GM12878 (cell line): ENCODE data around the gene LMX1B. TPM values are rescaled to one million over a fixed set of nuclear protein-coding genes. Genes with fewer than 3 reads are reported as not detected.

Experiments used
- ATAC-seq: fragments of 200-7000 bp; cut with Tn5 transposase; 3 replicates; pipeline ENCODE4 v1.9.1; 2020; ENCODE audit warnings: mild to moderate bottlenecking, moderate library complexity
- BruUV-seq: library from RNA; stranded (reverse); fragments of 400-500 nt; replicated peaks from 2 replicates; lab custom pipeline; 2021; lab: Mats Ljungman, UMichigan
- CTCF ChIA-PET: fragments of 300-600 bp; sonication (Branson Sonifier 250); formaldehyde crosslinking; extraction: SDS; loops from one replicate; lab custom pipeline; 2021; ENCODE audit warnings: inconsistent platforms; lab: Yijun Ruan, JAX
- POLR2A ChIA-PET: fragments of 350-600 bp; formaldehyde crosslinking; extraction: SDS; loops from one replicate; lab custom pipeline; 2021; ENCODE audit warnings: inconsistent platforms; lab: Charles Lee
- RAD21 ChIA-PET: fragments of 300-600 bp; sonication (Branson Sonifier 250); formaldehyde crosslinking; loops from one replicate; lab custom pipeline; 2023; ENCODE audit warnings: antibody characterized with exemption; ENCODE audit not compliant: unreplicated experiment; lab: Charles Lee
- SMC1A ChIA-PET: fragments of 300-600 bp; sonication (Branson Sonifier 250); formaldehyde crosslinking; loops from one replicate; lab custom pipeline; 2023; ENCODE audit not compliant: unreplicated experiment, uncharacterized antibody; lab: Charles Lee
- DNase-seq: peaks from one replicate; pipeline ENCODE4 v3.0.0-alpha.2; 2011; ENCODE audit warnings: low read depth, low spot score
- FAIRE-seq: peaks from 3 replicates; lab custom pipeline; 2011; peaks lifted over from hg19 to GRCh38; lab: Jason Lieb, UNC
- H2AFZ ChIP-seq: 2 replicates; pipeline ENCODE4 v1.6.0; 2011; ENCODE audit warnings: low read depth, low read length, control low read depth; ENCODE audit not compliant: control insufficient read depth
- H3K27ac ChIP-seq: 2 replicates; pipeline ENCODE4 v1.5.1; 2011; ENCODE audit warnings: control low read depth; ENCODE audit not compliant: control insufficient read depth, insufficient read depth
- H3K27me3 ChIP-seq, 2 experiments: replicated peaks in 1 of 2; 2 replicates each; pipeline versions ENCODE4 v1.6.0 to v1.6.1; 2011; ENCODE audit warnings: low read length in 1 of 2; ENCODE audit not compliant: control insufficient read depth in 2 of 2, insufficient read depth in 2 of 2
- H3K36me3 ChIP-seq, 2 experiments: 2 replicates each; pipeline ENCODE4 v1.5.1; 2011; ENCODE audit warnings: low read length in 1 of 2; ENCODE audit not compliant: control insufficient read depth in 2 of 2, insufficient read depth in 2 of 2
- H3K4me1 ChIP-seq: 2 replicates; pipeline ENCODE4 v1.6.1; 2011; ENCODE audit warnings: mild to moderate bottlenecking, low read length, moderate library complexity, mixed read lengths; ENCODE audit not compliant: control insufficient read depth, insufficient read depth
- H3K4me2 ChIP-seq: 2 replicates; pipeline ENCODE4 v1.6.0; 2011; ENCODE audit warnings: control low read depth; ENCODE audit not compliant: control insufficient read depth, insufficient read depth
- H3K4me3 ChIP-seq: fragments of 200-600 bp; sonication (generic); 2 replicates; pipeline ENCODE4 v1.5.1; 2016
- H3K79me2 ChIP-seq: 2 replicates; pipeline ENCODE4 v1.6.0; 2011; ENCODE audit warnings: low read length; ENCODE audit not compliant: control insufficient read depth, insufficient read depth
- H3K9ac ChIP-seq: 2 replicates; pipeline ENCODE4 v1.8.0; 2011; ENCODE audit warnings: low read length, control low read depth, mixed read lengths; ENCODE audit not compliant: control insufficient read depth, insufficient read depth
- H3K9me3 ChIP-seq: replicated peaks from 3 replicates; pipeline ENCODE4 v1.5.1; 2011; ENCODE audit warnings: mild to moderate bottlenecking, low read length; ENCODE audit not compliant: control insufficient read depth, insufficient read depth
- H4K20me1 ChIP-seq: 2 replicates; pipeline ENCODE4 v1.6.0; 2011; ENCODE audit not compliant: control insufficient read depth, insufficient read depth
- BCL11A ChIP-seq: IDR thresholded peaks from 2 replicates; pipeline ENCODE4 v1.6.1; 2011; ENCODE audit warnings: low read depth, low read length
- CBX3 ChIP-seq: fragments of 200-600 bp; sonication (generic); IDR thresholded peaks from 2 replicates; pipeline ENCODE4 v1.6.1; 2016; ENCODE audit warnings: low read depth, borderline replicate concordance
- CBX5 ChIP-seq: sonication (generic); IDR thresholded peaks from 2 replicates; pipeline ENCODE4 v1.6.1; 2016; ENCODE audit warnings: low read depth, moderate library complexity, mild to moderate bottlenecking, inconsistent platforms
- EGR1 ChIP-seq, 2 experiments: IDR thresholded peaks; 1 replicate in 1 of 2; 2 replicates in 1 of 2; pipeline ENCODE4 v1.6.1; 2011 to 2012; ENCODE audit warnings: low read depth in 2 of 2, low read length in 2 of 2, borderline replicate concordance in 1 of 2, mild to moderate bottlenecking in 1 of 2, moderate library complexity in 1 of 2
- EZH2 ChIP-seq: IDR thresholded peaks from 2 replicates; pipeline ENCODE4 v1.6.1; 2012; ENCODE audit warnings: low read depth, mild to moderate bottlenecking, control low read depth, inconsistent platforms, low read length, borderline replicate concordance; ENCODE audit not compliant: control insufficient read depth
- FOS ChIP-seq: IDR thresholded peaks from 3 replicates; pipeline ENCODE4 v1.6.1; 2011; ENCODE audit warnings: borderline replicate concordance; ENCODE audit not compliant: insufficient read length; ENCODE audit errors: extremely low read depth
- FOXM1 ChIP-seq: IDR thresholded peaks from 2 replicates; pipeline ENCODE4 v1.6.1; 2012; ENCODE audit warnings: low read depth, mild to moderate bottlenecking, inconsistent platforms, low read length, moderate library complexity
- PAX5 ChIP-seq: IDR thresholded peaks from 2 replicates; pipeline ENCODE4 v1.6.1; 2011; ENCODE audit warnings: low read depth, low read length, borderline replicate concordance
- RAD21 ChIP-seq: IDR thresholded peaks from 2 replicates; pipeline ENCODE4 v1.6.1; 2011; ENCODE audit warnings: mild to moderate bottlenecking, low read depth, low read length, moderate library complexity; ENCODE audit not compliant: insufficient read depth
- RFX5 ChIP-seq: IDR thresholded peaks from 2 replicates; pipeline ENCODE4 v1.6.1; 2011; ENCODE audit warnings: low read depth, low read length, improper control_type of control experiment
- SP1 ChIP-seq: IDR thresholded peaks from one replicate; pipeline ENCODE4 v1.6.1; 2011; ENCODE audit warnings: low read depth, low read length
- TARDBP ChIP-seq: IDR thresholded peaks from 2 replicates; pipeline ENCODE4 v1.6.1; 2016; ENCODE audit warnings: borderline replicate concordance
- TCF3 ChIP-seq: IDR thresholded peaks from 2 replicates; pipeline ENCODE4 v1.6.1; 2012; ENCODE audit warnings: low read depth, mild to moderate bottlenecking, low read length, borderline replicate concordance; ENCODE audit not compliant: insufficient read depth
- WRNIP1 ChIP-seq: IDR thresholded peaks from 2 replicates; pipeline ENCODE4 v1.6.1; 2011; ENCODE audit warnings: low read depth, low read length, improper control_type of control experiment, borderline replicate concordance
- WGBS: methylation state at CpG from one replicate; pipeline ENCODE4 v1.1.6; 2016; ENCODE audit warnings: low lambda C conversion rate; ENCODE audit not compliant: insufficient replicate concordance, insufficient coverage; ENCODE audit errors: missing lambda C conversion rate; 5-methylcytosine and 5-hydroxymethylcytosine counted together
- in situ Hi-C: fragments of 300-500 bp; cut with MboI; formaldehyde crosslinking; loops from 9 replicates; pipeline ENCODE4 v1.14.3; 2018; ENCODE audit warnings: mixed read lengths
- intact Hi-C: fragments of 100-400 bp; cut with micrococcal nuclease; formaldehyde crosslinking; loops from one replicate; pipeline ENCODE4 v1.14.2; 2022; ENCODE audit not compliant: unreplicated experiment
- polyA plus RNA-seq, 11 experiments: library from polyadenylated mRNA; depleted of rRNA in 4 of 11; unstranded in 6 of 11; stranded (reverse) in 5 of 11; fragments of >200 nt; fragmentation: Nextera tagmentation in 4 of 11; fragmentation: Illumina TruSeq in 1 of 11; extraction: Ambion mirVana in 4 of 11; extraction: Trizol in 1 of 11; gene quantifications; 1 replicate in 1 of 11; 2 replicates in 10 of 11; pipeline versions ENCODE4 v1.2.1 to v1.2.3, GENCODE V29; 2011 to 2016; ENCODE audit warnings: inconsistent platforms in 2 of 11, missing spikeins in 2 of 11, low read depth in 1 of 11
- total RNA-seq, 4 experiments: library from RNA; depleted of rRNA in 3 of 4; stranded (reverse); fragments of >200 nt in 3 of 4; fragmentation: Illumina TruSeq in 1 of 4; extraction: Trizol in 1 of 4; gene quantifications; 2 replicates each; pipeline versions ENCODE4 v1.2.1 to v1.2.3, GENCODE V29; 2013 to 2021
- TF ChIP-seq, protein P1 (sequence below): fragments of 450-650 bp; IDR thresholded peaks from 2 replicates; pipeline ENCODE4 v1.6.1; 2018; ENCODE audit warnings: borderline replicate concordance, mild to moderate bottlenecking; ENCODE audit not compliant: partially characterized antibody

Gene LMX1B
- total and polyA plus RNA-seq, 10 of the 15 experiments (the other 5 are each of a cell fraction or from before 2014, with no cell fraction given) = not detected

DNA sequence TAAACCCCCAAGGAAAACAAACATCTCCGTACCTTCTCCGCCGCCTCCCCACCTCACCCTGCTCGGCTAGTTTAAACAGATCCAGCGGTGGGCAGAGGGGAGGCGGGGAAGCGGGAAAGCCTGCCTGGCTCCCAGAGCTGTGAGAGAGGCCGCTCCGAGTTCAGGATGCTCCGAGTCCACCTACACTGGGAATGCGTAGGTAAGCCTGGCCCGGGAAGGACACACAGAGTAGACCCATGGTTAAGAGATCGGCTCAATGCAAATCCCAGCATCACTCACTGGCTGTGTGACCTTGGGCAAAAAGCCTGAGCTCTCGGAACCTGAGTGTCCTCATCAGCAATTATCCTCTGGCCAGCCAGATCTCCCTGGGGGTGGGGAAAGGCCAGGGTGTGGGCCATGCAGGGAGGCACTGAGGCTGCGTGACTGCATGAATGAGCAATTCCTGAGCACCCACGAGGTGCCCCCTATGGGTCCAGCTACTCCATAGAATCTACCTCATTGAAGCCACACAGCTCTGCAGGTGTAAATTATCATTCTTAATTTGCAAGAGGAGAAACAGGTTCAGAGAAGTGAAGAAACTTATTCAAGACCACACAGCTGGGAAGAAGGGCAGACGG is 30.5 kb upstream of the LMX1B start:
- DNase-seq (no peak), ATAC-seq (no peak), FAIRE-seq (no peak)
- Histone ChIP-seq H3K4me2 (no peak overlapping the region), H3K9me3 (no peaks in the 10 kb centered on the region), H3K9ac (no peak overlapping the region), H3K79me2 (no peaks in the 10 kb centered on the region), H3K27me3 (peaks cover 0 to 4% of the 10 kb centered on the region in 2 experiments; a peak in 3 of 4 replicates), H2AFZ (no peak overlapping the region), H3K27ac (no peak overlapping the region), H3K4me1 (no peaks in the 10 kb centered on the region), H3K4me3 (no peak overlapping the region), H4K20me1 (no peaks in the 10 kb centered on the region), H3K36me3 (no peaks in the 10 kb centered on the region)
- in situ Hi-C loops = no loop called here
- WGBS = 45% methylated on average over 15 of the region's 17 CpGs
- no TSS peak for BruUV-seq
- SMC1A ChIA-PET = no interaction called here
- TF ChIP-seq CBX5 (no peak), TCF3 (no peak)
- POLR2A ChIA-PET = no interaction called here
- CTCF ChIA-PET = no interaction called here
- RAD21 ChIA-PET = interaction anchor here (0.6 kb wide), 1 partner anchor 10 kb away, joined by 3 read pairs; no protein-coding TSS in a partner anchor
- intact Hi-C loops = no loop called here

DNA sequence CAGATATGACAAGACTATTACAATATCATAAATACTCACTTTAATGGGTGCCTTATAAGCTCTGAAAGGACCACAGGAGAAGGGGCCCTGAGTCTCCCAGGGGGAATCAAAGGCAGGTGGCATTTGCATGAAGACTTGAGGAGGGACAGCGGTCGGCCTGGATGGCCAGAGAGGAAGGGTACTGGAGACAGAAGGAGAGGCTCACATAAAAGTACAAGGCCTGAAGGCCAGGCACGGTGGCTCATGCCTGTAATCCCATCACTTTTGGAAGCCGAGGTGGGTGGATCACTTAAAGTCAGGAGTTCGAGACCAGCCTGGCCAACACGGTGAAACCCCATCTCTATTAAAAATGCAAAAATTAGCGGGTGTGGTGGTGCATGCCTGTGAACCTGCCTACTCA is 29.1 kb upstream of the LMX1B start:
- WGBS = 42% methylated on average over 7 of the region's 7 CpGs
- SMC1A ChIA-PET = no interaction called here
- H3K4me3 ChIP-seq = no peak overlapping the region
- H3K79me2 ChIP-seq = no peaks in the 10 kb centered on the region
- CTCF ChIA-PET = no interaction called here
- H3K27me3 ChIP-seq = peaks cover 0 to 6% of the 10 kb centered on the region in 2 experiments; a peak in 3 of 4 replicates
- BruUV-seq = no TSS peak
- in situ Hi-C loops = no loop called here
- no peaks in the 10 kb centered on the region for H3K9me3 ChIP-seq
- H3K4me2 ChIP-seq = no peak overlapping the region
- H3K9ac ChIP-seq = no peak overlapping the region
- H3K36me3 ChIP-seq = no peaks in the 10 kb centered on the region
- intact Hi-C loops = no loop called here
- H3K27ac ChIP-seq = no peak overlapping the region
- FAIRE-seq = no peak
- no peaks in the 10 kb centered on the region for H3K4me1 ChIP-seq
- H4K20me1 ChIP-seq = no peaks in the 10 kb centered on the region
- POLR2A ChIA-PET = interaction anchor here (0.6 to 0.7 kb wide), 3 partner anchors 36 to 165 kb away, joined by 3 read pairs; no protein-coding TSS in a partner anchor
- DNase-seq = no peak
- no peak for ATAC-seq
- H2AFZ ChIP-seq = no peak overlapping the region
- RAD21 ChIA-PET = interaction anchor here (0.6 kb wide), 1 partner anchor 1200 kb away, joined by 3 read pairs; no protein-coding TSS in a partner anchor
- TF ChIP-seq FOXM1 (no peak), EZH2 (no peak), BCL11A (no peak), EGR1 (IDR thresholded peaks at IDR 0.05; ENCODE audit: borderline replicate concordance in 1 of 2, low read depth in 2 of 2, low read length in 2 of 2) (no peak), SP1 (no peak), WRNIP1 (no peak), CBX3 (no peak), FOS (no peak), PAX5 (no peak), TARDBP (no peak), RFX5 (no peak), RAD21 (no peak)
- TF ChIP-seq, protein P1, sequence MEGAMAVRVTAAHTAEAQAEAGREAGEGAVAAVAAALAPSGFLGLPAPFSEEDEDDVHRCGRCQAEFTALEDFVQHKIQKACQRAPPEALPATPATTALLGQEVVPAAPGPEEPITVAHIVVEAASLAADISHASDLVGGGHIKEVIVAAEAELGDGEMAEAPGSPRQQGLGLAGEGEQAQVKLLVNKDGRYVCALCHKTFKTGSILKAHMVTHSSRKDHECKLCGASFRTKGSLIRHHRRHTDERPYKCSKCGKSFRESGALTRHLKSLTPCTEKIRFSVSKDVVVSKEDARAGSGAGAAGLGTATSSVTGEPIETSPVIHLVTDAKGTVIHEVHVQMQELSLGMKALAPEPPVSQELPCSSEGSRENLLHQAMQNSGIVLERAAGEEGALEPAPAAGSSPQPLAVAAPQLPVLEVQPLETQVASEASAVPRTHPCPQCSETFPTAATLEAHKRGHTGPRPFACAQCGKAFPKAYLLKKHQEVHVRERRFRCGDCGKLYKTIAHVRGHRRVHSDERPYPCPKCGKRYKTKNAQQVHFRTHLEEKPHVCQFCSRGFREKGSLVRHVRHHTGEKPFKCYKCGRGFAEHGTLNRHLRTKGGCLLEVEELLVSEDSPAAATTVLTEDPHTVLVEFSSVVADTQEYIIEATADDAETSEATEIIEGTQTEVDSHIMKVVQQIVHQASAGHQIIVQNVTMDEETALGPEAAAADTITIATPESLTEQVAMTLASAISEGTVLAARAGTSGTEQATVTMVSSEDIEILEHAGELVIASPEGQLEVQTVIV = no peak
